COR-L47 (cell line): ENCODE measurements around the gene NACC2.
A peak's percentile ranks its signal among the peaks of the same experiment; 100 is the strongest.

Experiments used
- DNase-seq: peaks from one replicate; lab custom pipeline; 2025; lab: John Stamatoyannopoulos, UW

NACC2 gene

DNA sequence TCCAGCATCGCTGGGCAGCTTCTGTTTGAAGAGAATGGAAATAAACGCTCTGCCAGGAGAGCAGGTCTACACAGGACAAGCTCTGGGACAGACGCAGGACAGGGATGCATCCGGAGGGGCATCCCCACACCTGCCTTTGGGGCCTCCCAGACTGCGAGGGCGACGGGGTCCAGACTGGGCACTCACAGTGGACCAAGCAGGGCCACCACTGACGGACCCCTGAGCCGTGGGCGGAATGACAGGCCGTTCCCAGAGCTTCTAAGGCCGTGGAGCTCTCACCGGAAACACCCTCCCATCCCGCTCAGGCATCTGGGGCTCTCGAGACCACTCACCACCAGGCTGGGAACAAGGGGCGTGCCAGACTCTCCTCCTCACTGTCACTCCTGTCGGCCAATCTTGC, 34.1 kb upstream of the NACC2 start:
- no peak for DNase-seq

- no peak for DNase-seq
Observed at GRCh38 chr9:136128436-136128835, 33.3 kb upstream of the NACC2 start.

DNA sequence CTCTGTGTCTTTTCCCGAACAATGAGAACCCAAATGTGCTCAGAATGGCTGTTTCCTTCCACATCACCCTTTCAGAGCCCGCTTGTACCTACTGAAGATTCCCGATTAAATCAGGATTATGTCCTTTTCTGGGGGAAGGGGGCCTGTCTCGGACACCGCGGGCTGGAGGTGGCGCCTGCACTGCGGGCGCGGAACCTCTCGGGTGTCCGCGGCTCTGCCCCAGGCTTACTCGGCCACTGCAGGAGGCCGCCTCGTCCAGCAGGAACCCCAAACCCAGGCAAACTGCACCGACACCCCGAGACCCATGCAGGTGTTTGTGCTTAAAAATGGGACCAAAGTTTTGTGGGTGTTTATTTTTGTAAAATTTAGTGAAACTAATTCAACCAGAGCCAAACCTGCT, 32.2 kb upstream of the NACC2 start:
- DNase-seq = no peak

- no peak for DNase-seq
Observed at GRCh38 chr9:136124976-136125692, 30.0 kb upstream of the NACC2 start.

DNA sequence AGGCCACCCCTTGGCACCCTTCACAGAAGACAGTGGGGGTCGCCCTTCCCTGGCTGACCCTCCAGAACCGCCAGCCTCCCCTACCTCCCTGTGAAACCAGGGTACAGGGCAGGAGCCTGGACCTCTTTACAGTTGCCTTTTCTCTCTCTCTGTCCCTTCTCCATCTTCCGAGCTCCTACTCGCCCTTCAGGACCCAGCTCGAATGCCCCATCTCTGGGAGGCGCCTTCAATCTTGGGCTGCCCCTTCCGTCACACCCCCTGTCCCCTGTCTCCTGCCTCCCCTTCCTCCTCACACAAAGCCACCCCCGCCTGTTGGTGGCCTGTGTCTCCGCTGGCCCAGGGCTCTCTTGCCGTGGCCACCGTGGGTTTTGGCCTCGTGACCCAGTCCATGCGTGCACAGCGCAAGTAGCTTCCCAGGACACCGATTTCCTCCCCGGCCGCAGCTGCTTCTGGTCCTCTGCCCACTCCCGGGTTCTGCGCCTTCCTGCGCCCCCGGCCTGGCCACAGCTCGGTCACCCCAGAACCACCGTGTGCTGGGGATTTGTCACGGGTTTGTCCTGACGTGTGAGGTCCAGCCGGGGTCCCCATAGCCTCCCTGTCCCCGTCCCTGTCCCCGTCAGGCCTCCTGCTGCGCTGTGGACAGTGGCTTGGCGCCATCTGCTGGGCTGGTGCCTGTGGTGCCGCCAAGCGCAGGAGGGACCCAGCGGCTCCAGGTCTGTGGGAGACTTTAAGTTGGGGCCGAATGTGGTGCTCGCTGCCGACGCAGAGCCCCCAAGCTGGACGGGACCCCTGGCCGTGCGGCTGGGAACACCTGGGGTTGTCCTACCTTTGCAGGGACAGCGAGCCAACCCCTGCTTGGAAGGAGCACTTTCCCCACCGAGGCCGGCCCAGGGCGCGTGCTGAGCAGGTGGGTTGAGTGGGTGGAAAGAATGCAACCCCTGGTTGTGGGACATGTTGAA, 27.6 kb upstream of the NACC2 start:
- peak; percentile 48 for DNase-seq

DNA sequence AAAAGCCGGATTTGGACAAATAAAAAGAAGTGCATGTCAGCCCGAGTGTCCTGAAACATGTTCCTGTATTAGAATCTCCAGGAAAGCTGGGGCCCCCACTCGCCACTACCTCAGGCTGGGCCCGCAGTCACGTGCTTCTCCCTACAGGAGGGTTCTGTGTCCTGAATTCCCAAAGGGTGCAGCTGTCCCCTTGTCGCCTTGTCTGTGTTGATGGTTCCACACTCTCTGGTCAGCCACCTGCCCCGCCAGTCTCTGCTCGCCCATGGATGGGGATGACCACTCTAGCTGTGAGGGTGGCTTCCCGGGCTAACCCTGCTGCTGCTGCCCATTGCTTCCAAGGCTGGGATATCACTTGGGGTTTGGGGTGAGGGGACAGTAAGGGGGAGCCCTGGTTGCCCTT, 26.7 kb upstream of the NACC2 start:
- no peak for DNase-seq

DNA sequence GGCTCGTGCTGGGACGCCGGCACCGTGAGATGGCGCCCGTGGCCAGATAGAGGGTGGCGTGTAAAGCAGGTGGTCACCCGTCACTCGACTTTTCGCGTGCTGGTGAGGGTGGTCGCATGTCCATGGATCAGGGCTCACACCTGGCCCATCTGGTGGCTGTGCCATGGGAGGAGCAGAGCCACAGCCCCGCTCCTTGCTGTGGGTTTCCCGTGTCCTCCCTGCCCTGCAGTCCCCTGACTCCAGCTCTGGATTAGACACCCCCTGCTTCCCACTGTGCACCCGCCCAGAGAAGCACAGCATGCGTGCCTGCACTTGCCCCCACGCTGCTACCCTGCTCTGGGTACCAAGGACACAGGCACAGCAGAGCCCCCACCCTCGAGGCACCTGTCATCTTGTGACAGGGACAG, 25.4 kb upstream of the NACC2 start:
- DNase-seq = no peak

GRCh38 chr9:136119883-136120393, 24.8 kb upstream of the NACC2 start:
- DNase-seq = no peak

GRCh38 chr9:136119061-136119882, 24.2 kb upstream of the NACC2 start:
- DNase-seq = no peak

GRCh38 chr9:136118320-136119060, 23.4 kb upstream of the NACC2 start, which contains the start of gene TMEM250:
Gene TMEM250 (minus strand): TSS chr9:136118875. CDS start chr9:136116900, 1,975 bp downstream.
- peak; percentile 93 for DNase-seq

DNA sequence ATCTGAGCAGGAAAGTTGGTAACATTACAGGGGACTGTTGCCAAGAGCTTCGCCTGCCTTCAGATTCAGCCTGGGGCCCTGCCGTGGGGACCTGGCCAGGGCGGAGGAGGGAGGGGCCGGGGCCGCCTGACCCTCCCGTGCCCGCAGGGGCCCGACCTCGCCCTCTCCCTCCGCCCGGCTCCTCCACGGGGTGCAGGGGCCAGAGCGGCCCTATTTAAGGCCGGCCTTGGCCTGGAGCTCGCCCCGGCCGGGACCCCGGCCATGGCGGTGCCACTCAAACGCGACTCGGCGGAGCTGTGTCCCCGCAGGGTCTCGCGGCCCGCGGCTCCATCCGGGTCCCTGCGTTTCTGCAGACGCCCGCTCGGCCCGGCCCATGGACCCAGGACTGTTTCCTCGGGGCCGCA, 22.8 kb upstream of the NACC2 start:
- no peak for DNase-seq

- no peak for DNase-seq
Observed at GRCh38 chr9:136117291-136117915, 22.3 kb upstream of the NACC2 start.

- no peak for DNase-seq
Observed at GRCh38 chr9:136116360-136117098, 21.4 kb upstream of the NACC2 start.

DNA sequence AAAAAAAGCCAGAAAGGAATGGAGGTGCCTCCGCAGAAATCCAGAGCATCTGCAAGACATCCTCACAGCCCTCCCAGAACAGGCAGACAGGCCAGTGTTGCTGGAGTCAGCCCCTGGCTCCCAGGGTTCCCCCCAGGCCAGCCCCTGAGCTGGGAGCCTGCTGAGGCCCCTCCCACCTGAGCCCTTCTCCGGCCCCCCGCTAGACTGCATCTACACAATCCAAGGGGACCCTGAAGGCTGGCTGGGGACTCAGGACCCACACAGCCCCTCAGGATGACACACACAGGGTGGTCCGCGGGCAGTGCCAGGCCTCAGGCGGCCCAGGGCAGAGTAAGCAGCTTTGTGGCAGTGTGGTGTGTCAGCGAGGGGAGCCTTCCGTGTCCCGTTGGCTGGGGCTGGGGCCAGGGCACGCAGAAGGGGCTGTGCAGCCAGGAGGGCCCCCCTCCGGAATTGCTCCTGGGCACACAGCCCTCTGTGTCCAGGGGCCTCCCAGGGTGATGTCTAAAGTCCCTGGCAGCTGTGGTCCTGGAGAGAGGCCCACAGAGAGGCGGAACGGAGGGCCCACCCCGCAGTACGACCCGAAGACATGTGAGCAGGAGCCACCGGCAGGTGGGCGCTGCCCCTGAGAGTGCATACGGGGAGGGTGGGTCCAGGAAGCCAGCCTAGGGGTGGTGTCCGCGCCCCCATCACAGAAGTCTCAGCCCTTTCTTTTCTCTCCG, 20.7 kb upstream of the NACC2 start:
- DNase-seq = no peak

DNA sequence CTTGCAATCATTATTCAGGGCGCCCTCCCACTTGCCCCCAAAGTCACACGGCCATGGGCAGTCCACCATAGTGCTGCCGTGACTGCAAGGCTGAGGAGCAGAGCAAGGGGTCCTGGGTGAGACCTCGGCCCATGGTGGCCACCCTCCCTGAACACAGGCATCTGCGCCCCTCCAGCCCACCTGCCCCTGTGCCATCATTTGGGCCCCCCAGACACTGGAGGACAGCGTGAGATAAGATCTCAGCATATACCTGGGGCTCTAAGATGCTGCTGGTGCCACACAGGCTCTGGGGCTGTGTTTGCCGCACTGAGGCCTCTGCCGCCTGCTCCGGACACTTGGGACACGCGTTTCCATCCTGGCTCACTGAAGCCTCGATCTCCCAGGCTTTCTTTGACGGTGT, 20.1 kb upstream of the NACC2 start:
- DNase-seq = no peak

GRCh38 chr9:136114610-136115009, 19.5 kb upstream of the NACC2 start:
- DNase-seq = no peak

DNA sequence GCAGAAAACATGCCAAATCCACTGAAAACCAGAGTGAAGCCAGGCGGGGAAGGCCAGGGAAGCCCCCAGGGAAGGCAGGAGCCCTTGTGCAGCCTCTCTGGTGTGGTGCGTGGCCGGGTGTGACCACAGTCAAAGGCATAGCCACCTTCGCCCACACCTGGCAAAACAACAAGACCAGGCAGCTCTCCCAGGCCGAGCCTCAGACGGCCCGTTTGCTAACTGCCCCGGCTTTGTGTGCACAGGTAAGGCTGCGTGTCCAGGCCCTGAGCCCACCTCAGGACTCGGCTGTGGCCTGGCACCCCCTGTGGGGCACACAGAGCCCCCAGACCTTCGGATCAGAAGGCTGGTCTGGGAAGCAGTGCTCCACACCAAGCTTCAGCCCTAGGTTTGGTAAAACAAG, 17.5 kb upstream of the NACC2 start:
- no peak for DNase-seq

DNA sequence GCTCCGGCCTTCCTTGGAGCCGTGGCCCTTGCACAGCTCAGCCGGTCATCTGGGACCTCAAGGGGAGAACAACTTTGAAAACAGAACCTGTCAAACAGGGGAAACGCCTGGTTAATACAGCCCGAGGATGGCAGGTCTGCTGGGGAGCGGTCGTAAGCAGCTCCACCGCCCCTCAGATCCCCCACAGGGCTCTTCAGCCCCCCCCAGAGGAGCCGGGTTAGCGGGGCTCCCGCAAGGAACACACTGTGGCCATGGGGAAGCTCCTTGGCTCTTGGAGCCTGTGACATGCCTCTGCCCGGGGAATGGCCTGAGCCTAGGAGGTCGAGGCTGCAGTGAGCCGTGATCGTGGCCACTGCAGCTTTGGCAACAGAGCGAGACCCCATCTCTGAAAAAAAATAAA, 16.8 kb upstream of the NACC2 start:
- DNase-seq = no peak

- no peak for DNase-seq
Observed at GRCh38 chr9:136111190-136111589, 16.1 kb upstream of the NACC2 start.
